Measurements from ENCODE around the gene ZNF254.
A peak's percentile ranks its signal among the peaks of the same experiment; 100 is the strongest.
"Not testable (repeated sequence)": the region's sequence is repeated elsewhere in the genome, so short reads cannot be mapped to it uniquely, and the experiment has no call there.

Gene ZNF254

GRCh38 chr19:24086974-24087595 lies at the start of gene ZNF254:
Gene ZNF254 (plus strand): TSS chr19:24087187. CDS start chr19:24087308, 121 bp downstream.
- H3K27ac Mint-ChIP-seq: peak within 1 kb of the TSS; percentile 99
- DNase-seq (peak; percentile 89), ATAC-seq (replicated peaks) (peak; percentile 100)
- peaks cover 14 to 24% of the 10 kb centered on the region in 2 donors for H3K36me3 Mint-ChIP-seq
- no peaks in the 10 kb centered on the region for H3K9me3 Mint-ChIP-seq
- no peaks in the 10 kb centered on the region for H3K27me3 Mint-ChIP-seq
- H3K4me1 Mint-ChIP-seq: peaks cover 2 to 5% of the 10 kb centered on the region in 2 donors
- H3K4me3 Mint-ChIP-seq: peak within 1 kb of the TSS; percentile 95 to 97

- Mint-ChIP-seq H3K4me1 (peaks cover 18 to 30% of the 10 kb centered on the region in 2 donors), H3K4me3 (no peak overlapping the region), H3K27ac (peak overlapping the region; percentile 69), H3K36me3 (peaks cover 29 to 41% of the 10 kb centered on the region in 2 donors), H3K9me3 (no peaks in the 10 kb centered on the region), H3K27me3 (no peaks in the 10 kb centered on the region)
- DNase-seq: no peak
- no peak for ATAC-seq (replicated peaks)
These were observed 46.4 kb upstream of the ZNF254 start for GRCh38 chr19:24040621-24041020.

- not testable (repeated sequence) for ATAC-seq (replicated peaks); DNase-seq; H3K9me3 Mint-ChIP-seq; H3K4me3 Mint-ChIP-seq; H3K27ac Mint-ChIP-seq; H3K27me3 Mint-ChIP-seq
- H3K4me1 Mint-ChIP-seq: peaks cover 14 to 23% of the 10 kb centered on the region in 2 donors
- H3K36me3 Mint-ChIP-seq: peaks cover 28 to 41% of the 10 kb centered on the region in 2 donors
These were observed 45.7 kb upstream of the ZNF254 start for GRCh38 chr19:24041326-24041725.

GRCh38 chr19:24046550-24046949 lies 40.4 kb upstream of the ZNF254 start:
- DNase-seq: no peak
- peak in 1 of 2 donors; percentile 55 for ATAC-seq (replicated peaks)
- peaks cover 54 to 65% of the 10 kb centered on the region in 2 donors for H3K36me3 Mint-ChIP-seq
- H3K4me3 Mint-ChIP-seq: no peak overlapping the region
- H3K27me3 Mint-ChIP-seq: no peaks in the 10 kb centered on the region
- H3K9me3 Mint-ChIP-seq: peaks cover 0 to 1% of the 10 kb centered on the region in 2 donors
- H3K27ac Mint-ChIP-seq: peak overlapping the region; percentile 73
- H3K4me1 Mint-ChIP-seq: no peaks in the 10 kb centered on the region

GRCh38 chr19:24048261-24048660 lies 38.7 kb upstream of the ZNF254 start:
- no peak overlapping the region for H3K27ac Mint-ChIP-seq
- DNase-seq (no peak), ATAC-seq (replicated peaks) (no peak)
- H3K9me3 Mint-ChIP-seq: peaks cover 0 to 1% of the 10 kb centered on the region in 2 donors
- no peak overlapping the region for H3K4me3 Mint-ChIP-seq
- H3K27me3 Mint-ChIP-seq: no peaks in the 10 kb centered on the region
- H3K4me1 Mint-ChIP-seq: peaks cover 0 to 1% of the 10 kb centered on the region in 2 donors
- peaks cover 58 to 71% of the 10 kb centered on the region in 2 donors for H3K36me3 Mint-ChIP-seq

GRCh38 chr19:24049537-24049936 lies 37.5 kb upstream of the ZNF254 start:
- DNase-seq (no peak), ATAC-seq (replicated peaks) (no peak)
- Mint-ChIP-seq H3K4me3 (no peak overlapping the region), H3K4me1 (peaks cover 0 to 1% of the 10 kb centered on the region in 2 donors), H3K9me3 (peaks cover 0 to 1% of the 10 kb centered on the region in 2 donors), H3K27ac (no peak overlapping the region), H3K36me3 (peaks cover 63 to 80% of the 10 kb centered on the region in 2 donors), H3K27me3 (no peaks in the 10 kb centered on the region)

GRCh38 chr19:24051516-24051915 lies 35.5 kb upstream of the ZNF254 start:
- Mint-ChIP-seq H3K27ac (no peak overlapping the region), H3K9me3 (peaks cover 0 to 1% of the 10 kb centered on the region in 2 donors), H3K4me1 (peaks cover 0 to 1% of the 10 kb centered on the region in 2 donors), H3K36me3 (peaks cover 70 to 80% of the 10 kb centered on the region in 2 donors), H3K4me3 (no peak overlapping the region), H3K27me3 (no peaks in the 10 kb centered on the region)
- DNase-seq (no peak), ATAC-seq (replicated peaks) (no peak)

GRCh38 chr19:24052811-24053210 lies 34.2 kb upstream of the ZNF254 start:
- H3K4me1 Mint-ChIP-seq: peaks cover 0 to 1% of the 10 kb centered on the region in 2 donors
- H3K4me3 Mint-ChIP-seq: no peak overlapping the region
- peaks cover 62 to 74% of the 10 kb centered on the region in 2 donors for H3K36me3 Mint-ChIP-seq
- H3K27ac Mint-ChIP-seq: no peak overlapping the region
- ATAC-seq (replicated peaks): no peak
- H3K9me3 Mint-ChIP-seq: peaks cover 0 to 1% of the 10 kb centered on the region in 2 donors
- no peak for DNase-seq
- no peaks in the 10 kb centered on the region for H3K27me3 Mint-ChIP-seq

- Mint-ChIP-seq H3K9me3 (peaks cover 0 to 1% of the 10 kb centered on the region in 2 donors), H3K36me3 (peaks cover 57 to 67% of the 10 kb centered on the region in 2 donors), H3K4me1 (peaks cover 0 to 2% of the 10 kb centered on the region in 2 donors), H3K4me3 (no peak overlapping the region), H3K27me3 (no peaks in the 10 kb centered on the region), H3K27ac (no peak overlapping the region)
- no peak for ATAC-seq (replicated peaks)
- no peak for DNase-seq
These were observed 33.4 kb upstream of the ZNF254 start for GRCh38 chr19:24053601-24054000.

- peaks cover 0 to 1% of the 10 kb centered on the region in 2 donors for H3K9me3 Mint-ChIP-seq
- ATAC-seq (replicated peaks): peak; percentile 21 to 87
- H3K36me3 Mint-ChIP-seq: peaks cover 59 to 67% of the 10 kb centered on the region in 2 donors
- peak overlapping the region; percentile 37 for H3K27ac Mint-ChIP-seq
- no peak for DNase-seq
- H3K27me3 Mint-ChIP-seq: no peaks in the 10 kb centered on the region
- H3K4me3 Mint-ChIP-seq: no peak overlapping the region
- peaks cover 0 to 3% of the 10 kb centered on the region in 2 donors for H3K4me1 Mint-ChIP-seq
These were observed 32.7 kb upstream of the ZNF254 start for GRCh38 chr19:24054044-24054935.

GRCh38 chr19:24055548-24055947 lies 31.4 kb upstream of the ZNF254 start:
- Mint-ChIP-seq H3K4me3 (no peak overlapping the region), H3K27me3 (no peaks in the 10 kb centered on the region), H3K9me3 (no peaks in the 10 kb centered on the region), H3K36me3 (peaks cover 57 to 68% of the 10 kb centered on the region in 2 donors), H3K4me1 (peaks cover 0 to 3% of the 10 kb centered on the region in 2 donors), H3K27ac (peak overlapping the region; percentile 38)
- ATAC-seq (replicated peaks): no peak
- DNase-seq: no peak

- DNase-seq: no peak
- peak overlapping the region; percentile 56 for H3K27ac Mint-ChIP-seq
These were observed 29.8 kb upstream of the ZNF254 start for GRCh38 chr19:24057144-24057543.

GRCh38 chr19:24059563-24060295 lies 27.3 kb upstream of the ZNF254 start:
- ATAC-seq (replicated peaks) (no peak), DNase-seq (no peak)
- no peaks in the 10 kb centered on the region for H3K27me3 Mint-ChIP-seq
- peaks cover 0 to 2% of the 10 kb centered on the region in 2 donors for H3K4me1 Mint-ChIP-seq
- no peak overlapping the region for H3K27ac Mint-ChIP-seq
- no peaks in the 10 kb centered on the region for H3K9me3 Mint-ChIP-seq
- no peak overlapping the region for H3K4me3 Mint-ChIP-seq
- H3K36me3 Mint-ChIP-seq: peaks cover 35 to 42% of the 10 kb centered on the region in 2 donors

More at GRCh38 chr19:24057144-24057543, 29.8 kb upstream of the ZNF254 start:
- Mint-ChIP-seq H3K9me3 (no peaks in the 10 kb centered on the region), H3K36me3 (peaks cover 52 to 60% of the 10 kb centered on the region in 2 donors), H3K27me3 (no peaks in the 10 kb centered on the region), H3K4me3 (no peak overlapping the region), H3K4me1 (peaks cover 0 to 2% of the 10 kb centered on the region in 2 donors)
- ATAC-seq (replicated peaks): no peak
